Prostate gland (tissue), 2 donors: ENCODE measurements around the gene MORN3. TPM values are rescaled to one million over a fixed set of nuclear protein-coding genes. Genes with fewer than 3 reads are reported as not detected.

Source experiments
- DNase-seq: peaks from one replicate; pipeline ENCODE4 v3.0.0-alpha.2; 2019; ENCODE audit warnings: low spot score
- H3K27ac ChIP-seq, 2 donors: fragments of 200-600 bp; sonication (generic); 2 replicates each; pipeline ENCODE4 v1.5.1; 2017 to 2019
- H3K27me3 ChIP-seq: fragments of 200-600 bp; sonication (generic); replicated peaks from 2 replicates; pipeline ENCODE4 v1.5.1; 2019; ENCODE audit not compliant: insufficient read depth
- H3K36me3 ChIP-seq, 2 donors: fragments of 200-600 bp; sonication (generic); 1 replicate in 1 of 2; 2 replicates in 1 of 2; pipeline versions ENCODE4 v1.5.1 to v1.8.1; 2017 to 2019
- H3K4me1 ChIP-seq: fragments of 200-600 bp; sonication (generic); replicated peaks from 2 replicates; pipeline ENCODE4 v1.5.1; 2019
- H3K4me3 ChIP-seq, 2 donors: fragments of 200-600 bp; sonication (generic); 2 replicates each; pipeline ENCODE4 v1.5.1; 2017 to 2019
- H3K9me3 ChIP-seq: fragments of 200-600 bp; sonication (generic); 2 replicates; pipeline ENCODE4 v1.5.1; 2017
- POLR2A ChIP-seq: fragments of 450-650 bp; IDR thresholded peaks from one replicate; pipeline ENCODE4 v1.6.1; 2016; ENCODE audit warnings: antibody characterized with exemption, mild to moderate bottlenecking
- POLR2AphosphoS5 ChIP-seq: sonication (generic); formaldehyde crosslinking; IDR thresholded peaks from one replicate; pipeline ENCODE4 v1.6.1; 2017; ENCODE audit warnings: antibody characterized with exemption
- WGBS: methylation state at CpG from one replicate; pipeline ENCODE4 v1.1.5; 2018; 5-methylcytosine and 5-hydroxymethylcytosine counted together
- intact Hi-C: fragments of 100-400 bp; cut with DNase I; formaldehyde crosslinking; loops from one replicate; pipeline ENCODE4 v1.14.2; 2022
- total RNA-seq, 2 donors: library from RNA; depleted of rRNA; stranded (reverse); fragments of >200 nt; gene quantifications; one replicate each; pipeline ENCODE4 v1.1.0, GENCODE V29; 2016
- TF ChIP-seq, protein P1 (sequence below), 4 experiments: fragments of 200-600 bp in 2 of 4; fragments of 450-650 bp in 2 of 4; sonication (generic) in 2 of 4; IDR thresholded peaks; 1 replicate in 3 of 4; 2 replicates in 1 of 4; pipeline ENCODE4 v1.5.1; 2016 to 2019; ENCODE audit warnings: antibody characterized with exemption in 4 of 4, mild to moderate bottlenecking in 2 of 4, moderate library complexity in 2 of 4

Gene MORN3
- total RNA-seq, 2 donors from 2014 or later, result 1.5 TPM; not detected in 1

DNA sequence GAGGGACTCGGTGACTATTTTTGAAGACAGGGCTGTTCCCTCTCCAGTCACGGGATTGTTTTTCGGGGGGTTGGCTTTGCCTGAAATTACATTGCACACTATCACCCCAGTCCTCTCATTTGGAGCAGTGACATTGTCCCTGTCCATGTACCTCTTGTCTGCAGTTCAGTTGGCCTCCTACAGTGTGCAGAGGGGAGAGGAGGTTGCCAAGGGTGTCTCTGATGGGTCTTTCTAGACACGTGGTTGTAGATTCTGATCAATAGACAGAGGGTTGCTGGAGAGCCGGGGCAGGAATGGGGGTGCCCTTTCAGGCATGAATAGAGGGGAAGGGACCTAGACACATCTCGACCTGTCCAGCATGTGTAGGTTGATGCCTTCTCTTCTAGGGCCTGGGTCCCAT is 44.3 kb upstream of the MORN3 start:
- Histone ChIP-seq H3K4me1 (peaks cover 4% of the 10 kb centered on the region), H3K27me3 (no peaks in the 10 kb centered on the region), H3K4me3 (peak overlapping the region; percentile 80 to 97), H3K9me3 (no peaks in the 10 kb centered on the region), H3K27ac (no peak overlapping the region), H3K36me3 (no peaks in the 10 kb centered on the region)
- intact Hi-C loops, result no loop called here
- TF ChIP-seq, protein P1, sequence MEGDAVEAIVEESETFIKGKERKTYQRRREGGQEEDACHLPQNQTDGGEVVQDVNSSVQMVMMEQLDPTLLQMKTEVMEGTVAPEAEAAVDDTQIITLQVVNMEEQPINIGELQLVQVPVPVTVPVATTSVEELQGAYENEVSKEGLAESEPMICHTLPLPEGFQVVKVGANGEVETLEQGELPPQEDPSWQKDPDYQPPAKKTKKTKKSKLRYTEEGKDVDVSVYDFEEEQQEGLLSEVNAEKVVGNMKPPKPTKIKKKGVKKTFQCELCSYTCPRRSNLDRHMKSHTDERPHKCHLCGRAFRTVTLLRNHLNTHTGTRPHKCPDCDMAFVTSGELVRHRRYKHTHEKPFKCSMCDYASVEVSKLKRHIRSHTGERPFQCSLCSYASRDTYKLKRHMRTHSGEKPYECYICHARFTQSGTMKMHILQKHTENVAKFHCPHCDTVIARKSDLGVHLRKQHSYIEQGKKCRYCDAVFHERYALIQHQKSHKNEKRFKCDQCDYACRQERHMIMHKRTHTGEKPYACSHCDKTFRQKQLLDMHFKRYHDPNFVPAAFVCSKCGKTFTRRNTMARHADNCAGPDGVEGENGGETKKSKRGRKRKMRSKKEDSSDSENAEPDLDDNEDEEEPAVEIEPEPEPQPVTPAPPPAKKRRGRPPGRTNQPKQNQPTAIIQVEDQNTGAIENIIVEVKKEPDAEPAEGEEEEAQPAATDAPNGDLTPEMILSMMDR (IDR thresholded peaks at IDR 0.05), result no peak
- TF ChIP-seq POLR2AphosphoS5 (no peak), POLR2A (no peak)
- WGBS, result 41% methylated on average over 6 of the region's 6 CpGs
- DNase-seq, result no peak

DNA sequence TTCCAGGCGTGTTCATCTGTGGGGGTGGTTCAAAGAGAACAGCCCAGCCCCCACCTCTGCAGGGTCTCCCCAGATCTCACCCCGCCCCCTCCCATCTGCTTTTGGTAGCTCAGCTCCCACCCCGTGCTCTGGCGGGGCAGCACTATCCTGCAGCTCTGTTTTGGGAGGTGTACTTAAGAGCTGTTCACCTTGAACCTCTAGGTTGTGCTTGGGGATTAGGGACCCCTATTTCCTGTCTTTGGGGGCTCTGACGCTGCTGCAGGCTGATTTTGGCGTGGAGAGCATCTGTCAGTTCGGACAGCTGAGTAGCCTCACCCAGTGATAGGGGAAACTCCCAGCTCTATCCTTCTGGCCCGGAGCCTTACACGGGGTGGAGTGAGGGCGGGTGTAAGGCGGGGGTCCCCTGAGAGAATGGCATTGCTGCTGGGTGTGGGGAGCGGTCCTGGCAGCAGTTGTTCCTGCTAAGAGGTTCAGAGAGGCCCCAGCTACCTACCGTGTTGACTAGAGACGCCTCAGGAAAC is 43.9 kb upstream of the MORN3 start:
- H3K4me3 ChIP-seq, result peak overlapping the region; percentile 80 to 97
- peaks cover 4% of the 10 kb centered on the region for H3K4me1 ChIP-seq
- H3K9me3 ChIP-seq, result no peaks in the 10 kb centered on the region
- no peaks in the 10 kb centered on the region for H3K27me3 ChIP-seq
- intact Hi-C loops, result no loop called here
- peak overlapping the region; percentile 47 to 82 for H3K27ac ChIP-seq
- TF ChIP-seq, protein P1 (IDR thresholded peaks at IDR 0.05), result no peak
- no peak for TF ChIP-seq POLR2A
- no peak for TF ChIP-seq POLR2AphosphoS5
- H3K36me3 ChIP-seq, result no peaks in the 10 kb centered on the region
- WGBS, result 18% methylated on average over 14 of the region's 14 CpGs
- DNase-seq, result no peak

DNA sequence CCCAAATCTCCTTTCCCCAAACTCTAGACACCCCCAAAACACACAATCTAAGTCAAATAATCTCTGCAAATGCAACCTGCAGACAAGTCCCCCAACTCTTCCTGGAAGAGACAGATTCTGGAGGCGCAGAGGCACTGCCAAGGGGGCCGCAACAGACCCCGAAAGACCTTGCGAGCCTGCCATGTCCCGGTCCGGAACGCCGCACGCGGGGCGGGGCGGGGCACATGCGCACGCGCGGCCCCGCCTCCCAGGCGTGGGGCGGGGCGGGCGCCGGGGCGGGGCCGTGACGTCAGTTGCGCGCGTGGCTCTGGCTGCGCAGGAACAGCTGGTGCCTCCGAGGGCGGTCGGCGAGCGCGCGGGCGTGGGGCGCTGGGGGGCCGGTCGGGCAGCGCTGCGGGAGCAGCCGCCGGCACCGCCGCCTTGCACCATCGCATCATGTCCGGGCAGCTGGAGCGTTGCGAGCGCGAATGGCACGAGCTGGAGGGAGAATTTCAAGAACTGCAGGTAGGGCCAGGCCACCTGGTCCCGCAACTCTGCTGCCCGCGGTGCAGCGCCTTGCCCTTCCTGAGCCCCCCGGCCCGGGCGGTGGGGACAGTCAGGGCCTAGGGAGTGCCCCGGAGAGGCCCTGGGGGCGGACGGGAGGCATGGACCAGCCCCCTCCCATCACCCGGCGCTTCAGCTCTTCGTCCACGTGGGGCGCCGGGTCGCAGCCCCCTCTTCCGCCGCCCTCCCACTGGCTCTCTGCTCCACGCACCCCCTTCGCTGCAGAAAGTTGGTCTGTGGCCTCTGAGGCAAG is 43.2 kb upstream of the MORN3 start, which contains the start of gene TMEM120B:
TSS of gene TMEM120B (plus strand) at position 292 of the 796 bp plus-strand sequence. CDS start at position 436, 144 bp downstream.
- no peaks in the 10 kb centered on the region for H3K27me3 ChIP-seq
- no peaks in the 10 kb centered on the region for H3K9me3 ChIP-seq
- DNase-seq, result peak; percentile 82
- under 1% methylated on average over 42 of the region's 74 CpGs for WGBS
- peaks cover 4% of the 10 kb centered on the region for H3K4me1 ChIP-seq
- H3K36me3 ChIP-seq, result no peaks in the 10 kb centered on the region
- intact Hi-C loops, result no loop called here
- TF ChIP-seq, protein P1 (IDR thresholded peaks at IDR 0.05), result no peak
- TF ChIP-seq POLR2A (peak; percentile 68), POLR2AphosphoS5 (peak; percentile 39)
- peak within 1 kb of the TSS; percentile 81 to 82 for H3K27ac ChIP-seq
- H3K4me3 ChIP-seq, result peak within 1 kb of the TSS; percentile 80 to 97

DNA sequence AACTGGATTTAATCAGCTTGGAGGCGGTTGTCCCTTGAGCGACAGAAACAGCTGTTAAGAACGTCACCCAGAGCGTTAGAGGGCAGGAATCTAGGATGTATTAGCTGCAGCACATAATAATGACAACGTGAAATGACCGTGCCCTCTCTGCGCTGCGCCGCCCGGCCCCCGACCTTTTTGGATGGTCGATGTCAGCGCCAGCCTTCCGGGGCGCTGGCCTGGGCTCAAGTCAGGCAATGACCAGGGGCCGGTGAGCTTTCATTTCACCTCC is 42.7 kb upstream of the MORN3 start:
- TF ChIP-seq POLR2A, result no peak
- no peak for TF ChIP-seq POLR2AphosphoS5
- TF ChIP-seq, protein P1 (IDR thresholded peaks at IDR 0.05), result no peak
- Histone ChIP-seq H3K9me3 (no peaks in the 10 kb centered on the region), H3K4me1 (peaks cover 4% of the 10 kb centered on the region), H3K27me3 (no peaks in the 10 kb centered on the region), H3K4me3 (peak overlapping the region; percentile 80 to 97), H3K36me3 (no peaks in the 10 kb centered on the region), H3K27ac (peak overlapping the region; percentile 81 to 82)
- intact Hi-C loops, result no loop called here
- peak; percentile 13 for DNase-seq
- 0% methylated on average over 16 of the region's 16 CpGs for WGBS
